HG02588 (cell line): Measurements from ENCODE around the gene ZC3H15.
A peak's percentile ranks its signal among the peaks of the same experiment; 100 is the strongest.
"Not testable (repeated sequence)": the region's sequence is repeated elsewhere in the genome, so short reads cannot be mapped to it uniquely, and the experiment has no call there.

Experiments used
- ATAC-seq: cut with Tn5 transposase; IDR thresholded peaks from one replicate; pipeline ENCODE4 v1.9.1; 2021; ENCODE audit warnings: mild to moderate bottlenecking, moderate library complexity; ENCODE audit not compliant: unreplicated experiment

ZC3H15 gene

GRCh38 chr2:186485871-186486650, at the start of gene ZC3H15:
ZC3H15 (plus strand) TSS chr2:186486260; CDS start chr2:186486383, 123 bp downstream.
- ATAC-seq: peak; percentile 83

GRCh38 chr2:186437719-186438118, 48.3 kb upstream of the ZC3H15 start:
- ATAC-seq: no peak

DNA sequence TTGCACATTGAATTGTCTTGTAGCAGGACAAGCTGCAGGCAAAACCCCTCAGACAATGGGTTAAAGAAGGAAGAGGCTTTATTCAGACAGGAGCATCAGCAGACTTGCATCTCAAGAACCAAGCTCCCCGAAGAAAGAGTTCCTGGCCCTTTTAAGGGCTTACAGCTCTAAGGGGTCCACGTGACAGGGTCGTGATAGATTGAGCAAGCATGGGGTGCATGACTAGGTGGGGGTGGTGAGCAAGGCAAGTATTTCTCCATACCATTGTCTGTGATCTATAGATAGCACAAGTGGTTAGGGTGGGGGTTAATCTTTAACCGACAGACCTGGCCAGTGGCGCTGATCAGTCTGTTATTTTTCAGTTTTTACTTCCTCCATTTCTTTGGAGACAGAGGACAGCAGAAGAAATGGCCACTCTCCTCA, 46.4 kb upstream of the ZC3H15 start:
- not testable (repeated sequence) for ATAC-seq

GRCh38 chr2:186440506-186440905, 45.6 kb upstream of the ZC3H15 start:
- no peak for ATAC-seq

DNA sequence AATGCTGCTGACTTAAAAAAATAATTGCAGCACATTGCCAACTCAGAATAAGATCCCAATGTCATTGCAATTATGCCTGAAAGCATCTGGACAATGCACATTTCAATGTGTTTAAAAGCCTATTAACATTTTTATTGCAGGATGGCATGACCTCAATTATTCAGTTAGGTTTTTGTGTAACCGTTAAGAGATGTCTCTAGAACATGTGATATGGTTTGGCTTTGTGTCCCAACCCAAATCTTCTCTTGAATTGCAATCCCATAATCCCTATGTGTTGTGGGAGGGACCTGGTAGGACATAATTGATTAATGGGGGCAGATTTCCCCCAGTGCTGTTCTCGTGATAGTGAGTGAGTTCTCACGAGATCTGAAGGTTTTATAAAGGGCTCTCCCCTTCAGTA, 43.2 kb upstream of the ZC3H15 start:
- no peak for ATAC-seq

DNA sequence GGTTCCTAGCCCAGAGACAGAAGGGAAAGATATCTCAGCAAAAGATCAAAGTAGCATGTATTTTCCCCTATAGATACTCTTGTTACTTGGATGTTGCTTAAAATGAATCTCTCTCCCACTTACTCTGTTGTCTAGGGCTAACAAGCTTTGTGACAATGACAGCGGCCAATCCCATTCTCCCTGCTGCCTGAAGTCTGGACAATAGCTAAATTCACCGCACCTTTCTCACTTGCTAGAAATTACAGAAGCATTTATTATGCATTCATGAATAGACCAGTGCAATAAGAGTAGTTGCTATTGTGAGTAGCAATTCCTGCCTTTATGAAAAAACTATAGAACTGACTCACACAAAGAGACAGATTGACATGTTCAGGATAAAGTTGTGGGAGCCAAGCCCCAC, 42.2 kb upstream of the ZC3H15 start:
- ATAC-seq: no peak

GRCh38 chr2:186445506-186445905, 40.6 kb upstream of the ZC3H15 start:
- ATAC-seq: no peak

- ATAC-seq: no peak
Observed at GRCh38 chr2:186455613-186456012, 30.4 kb upstream of the ZC3H15 start.

DNA sequence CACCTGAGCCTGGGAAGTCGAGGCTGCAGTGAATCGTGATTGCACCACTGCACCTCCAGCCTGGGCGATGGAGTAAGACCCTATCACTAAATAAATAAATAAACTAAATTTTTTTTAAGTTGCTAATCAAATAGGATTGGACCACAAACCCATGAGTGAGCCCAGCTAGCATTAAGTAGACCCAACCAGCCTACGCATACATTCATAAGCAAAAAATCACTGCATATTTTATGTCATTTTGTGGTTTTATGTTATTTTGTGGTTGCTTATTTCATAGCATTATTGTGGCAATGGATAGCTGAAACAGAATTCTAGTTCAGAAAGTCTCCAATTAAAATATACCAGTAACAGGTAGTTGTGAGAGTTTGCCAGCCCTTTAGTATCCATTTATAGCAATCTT, 29.1 kb upstream of the ZC3H15 start:
- ATAC-seq: no peak

- ATAC-seq: no peak
Observed at GRCh38 chr2:186457908-186458307, 28.2 kb upstream of the ZC3H15 start.

GRCh38 chr2:186459009-186459408, 27.1 kb upstream of the ZC3H15 start:
- ATAC-seq: no peak

GRCh38 chr2:186460465-186460864, 25.6 kb upstream of the ZC3H15 start:
- no peak for ATAC-seq

GRCh38 chr2:186466743-186467142, 19.3 kb upstream of the ZC3H15 start:
- no peak for ATAC-seq

DNA sequence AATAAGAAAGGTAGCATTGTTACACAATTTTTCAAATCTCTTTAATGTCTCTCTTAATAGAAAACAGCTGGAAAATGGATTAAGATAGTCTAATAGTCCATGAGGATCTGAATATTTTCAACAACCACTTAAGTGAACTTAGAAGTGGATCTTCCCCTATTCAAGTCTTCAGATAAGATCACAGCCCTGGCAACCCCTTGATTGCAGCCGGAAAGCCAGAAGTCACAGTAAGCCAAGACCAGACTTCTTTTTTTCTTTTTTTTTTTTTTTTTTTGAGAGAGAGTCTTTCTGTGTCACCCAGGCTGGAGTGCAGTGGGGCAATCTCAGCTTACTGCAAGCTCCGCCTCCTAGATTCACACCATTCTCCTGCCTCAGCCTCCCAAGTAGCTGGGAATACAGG, 18.6 kb upstream of the ZC3H15 start:
- no peak for ATAC-seq

- ATAC-seq: not testable (repeated sequence)
Observed at GRCh38 chr2:186472722-186473493, 13.2 kb upstream of the ZC3H15 start.

DNA sequence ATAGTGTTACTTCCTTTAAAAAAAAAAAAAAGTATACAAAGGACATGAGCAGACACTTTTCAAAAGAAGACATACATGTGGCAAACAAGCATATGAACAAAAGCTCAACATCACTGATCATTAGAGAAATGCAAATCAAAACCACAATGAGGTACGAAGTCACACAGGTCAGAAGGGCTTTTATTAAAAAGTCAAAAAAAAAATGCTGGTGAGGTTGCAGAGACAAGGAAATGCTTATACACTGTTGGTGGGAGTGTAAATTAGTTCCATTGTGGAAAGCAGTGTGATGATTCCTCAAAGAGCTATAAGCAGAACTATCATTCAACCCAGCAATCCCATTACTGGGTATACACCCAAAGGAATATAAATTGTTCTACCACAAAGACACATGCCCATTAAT, 11.8 kb upstream of the ZC3H15 start:
- not testable (repeated sequence) for ATAC-seq

GRCh38 chr2:186477790-186478189, 8.3 kb upstream of the ZC3H15 start:
- ATAC-seq: no peak

DNA sequence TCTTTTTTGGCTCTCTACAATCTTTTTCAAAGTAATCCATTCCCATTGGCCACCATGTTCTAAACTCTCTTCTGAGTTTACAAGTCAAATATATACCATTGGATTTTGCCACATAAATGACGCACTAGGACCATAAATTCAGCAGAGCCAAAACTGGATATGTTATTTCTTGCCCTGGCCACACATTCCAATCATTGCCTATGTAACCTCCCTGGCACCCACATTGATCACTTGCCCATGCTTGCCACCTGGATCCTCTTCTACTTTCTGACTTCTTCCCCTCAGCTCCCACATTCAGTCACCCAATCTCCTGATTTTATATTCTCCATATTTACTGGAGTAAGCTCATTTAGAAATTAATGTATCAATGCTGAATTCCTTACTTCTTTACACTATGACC, 5.1 kb upstream of the ZC3H15 start:
- ATAC-seq: no peak

GRCh38 chr2:186484062-186484735, 1.9 kb upstream of the ZC3H15 start:
- no peak for ATAC-seq

DNA sequence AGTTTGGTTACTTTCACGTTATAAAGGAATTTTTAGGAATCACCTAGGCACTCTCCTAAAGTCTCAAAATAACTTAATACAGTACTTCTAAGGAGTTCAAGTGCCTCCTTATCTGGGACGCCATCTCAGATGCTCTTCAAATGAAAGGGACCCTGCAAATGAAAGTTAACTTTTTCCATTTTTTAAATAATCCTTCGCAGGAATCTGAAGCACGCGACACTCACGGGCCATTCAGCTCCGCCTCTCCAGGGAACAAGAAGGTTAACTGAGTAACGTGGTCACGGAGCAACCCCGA, 537 bp upstream of the ZC3H15 start:
- ATAC-seq: peak; percentile 38

GRCh38 chr2:186486651-186487647, 889 bp downstream of the ZC3H15 start:
- no peak for ATAC-seq
